ENCODE data around the gene PLCB1.
A peak's percentile ranks its signal among the peaks of the same experiment; 100 is the strongest.

The PLCB1 gene

DNA sequence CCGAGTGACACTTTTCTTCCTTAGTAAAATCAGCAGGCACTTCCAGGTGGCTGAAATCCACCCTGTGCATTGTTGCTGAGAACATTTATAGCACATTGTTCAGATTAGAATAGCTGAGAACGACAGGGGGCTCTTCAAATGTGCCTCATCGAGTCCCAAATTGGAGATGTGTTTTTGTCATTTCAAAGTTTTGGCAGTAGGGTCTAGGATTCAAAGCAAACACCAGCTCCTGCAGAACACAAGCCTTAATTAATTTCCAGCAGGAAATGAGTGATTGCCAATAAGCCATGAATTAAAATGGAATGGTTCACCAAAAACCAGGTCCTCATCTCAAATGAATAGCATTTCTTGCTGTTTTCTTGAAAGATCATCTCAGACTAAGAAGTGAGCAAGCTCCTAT is 171.6 kb downstream of the PLCB1 start:
- DNase-seq (ENCODE audit: low spot score), result no peak

DNA sequence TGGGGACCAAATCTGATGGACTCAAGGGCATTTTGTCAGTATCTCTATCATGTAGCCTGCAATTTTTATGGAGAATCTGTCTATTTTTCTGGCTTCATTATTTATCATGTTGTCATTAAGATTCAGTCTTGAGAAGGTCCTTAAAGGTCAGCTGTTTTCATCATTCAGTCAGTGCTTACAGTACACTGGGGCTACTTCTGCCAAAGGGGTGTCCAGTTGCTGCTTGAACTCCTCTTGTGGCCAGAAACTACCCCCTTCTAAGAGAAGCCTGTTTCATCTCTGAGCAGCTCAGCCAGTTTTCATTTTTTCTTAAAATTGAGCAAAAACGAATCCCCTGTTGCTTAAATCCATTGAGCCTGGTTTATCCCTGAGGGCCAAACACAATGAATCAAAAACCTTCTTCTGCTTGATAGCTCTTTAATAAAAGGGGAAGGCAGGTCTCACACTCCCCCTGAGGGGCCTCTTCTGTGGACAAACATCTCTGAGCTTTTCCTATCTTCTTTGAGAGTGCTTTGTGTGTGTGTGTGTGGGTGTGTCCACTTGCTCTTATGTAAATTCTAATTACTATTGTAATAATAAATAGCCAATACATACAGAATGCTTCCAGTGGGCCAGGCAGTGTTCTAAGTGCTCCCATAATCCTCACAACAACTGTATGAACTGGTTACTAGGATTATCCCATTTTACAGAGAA is 172.2 kb downstream of the PLCB1 start:
- DNase-seq (ENCODE audit: low spot score), result no peak

GRCh38 chr20:8305449-8305978 is 173.4 kb downstream of the PLCB1 start:
- peak; percentile 67 for DNase-seq (ENCODE audit: low spot score)

- no peak for DNase-seq (ENCODE audit: low spot score)
Observed at GRCh38 chr20:8306937-8307336, 174.9 kb downstream of the PLCB1 start.

DNA sequence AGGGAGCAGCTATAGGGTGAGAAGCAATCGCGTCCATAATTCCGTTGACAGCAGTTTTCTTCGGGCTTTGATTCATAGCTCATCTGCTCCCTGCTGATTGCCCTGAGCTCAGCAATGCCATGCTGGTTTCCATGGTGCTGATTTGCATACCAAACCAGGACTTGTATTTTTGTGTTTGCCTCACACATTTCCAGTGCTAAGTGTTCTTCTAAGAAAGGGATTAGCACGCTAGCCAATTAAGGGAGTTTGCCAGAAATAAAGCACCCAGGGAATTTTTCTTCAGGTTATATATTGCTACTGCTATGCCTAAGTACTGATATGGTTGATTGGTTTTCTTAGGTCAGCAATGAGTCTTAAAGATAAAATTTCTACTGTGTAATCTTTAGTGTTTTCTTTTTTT is 177.6 kb downstream of the PLCB1 start:
- no peak for DNase-seq (ENCODE audit: low spot score)

DNA sequence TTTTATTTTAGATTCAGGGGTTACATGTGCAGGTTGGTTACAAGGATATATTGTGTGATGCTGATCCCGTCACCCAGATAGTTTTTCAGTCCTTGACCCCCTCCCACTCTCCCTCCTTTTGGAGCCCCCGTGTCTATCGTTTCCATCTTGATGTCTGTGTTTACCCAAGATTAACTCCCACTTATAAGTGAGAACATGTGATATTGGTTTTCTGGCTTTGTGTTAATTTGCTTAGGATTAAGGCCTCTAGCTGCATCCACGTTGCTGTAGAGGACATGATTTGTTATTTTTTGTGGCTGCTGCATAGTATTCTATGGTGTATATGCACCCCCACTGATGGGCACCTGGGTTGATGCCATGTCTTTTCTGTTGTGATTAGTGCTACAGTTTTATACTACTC is 178.6 kb downstream of the PLCB1 start:
- no peak for DNase-seq (ENCODE audit: low spot score)

GRCh38 chr20:8313073-8313472 is 181.0 kb downstream of the PLCB1 start:
- no peak for DNase-seq (ENCODE audit: low spot score)

DNA sequence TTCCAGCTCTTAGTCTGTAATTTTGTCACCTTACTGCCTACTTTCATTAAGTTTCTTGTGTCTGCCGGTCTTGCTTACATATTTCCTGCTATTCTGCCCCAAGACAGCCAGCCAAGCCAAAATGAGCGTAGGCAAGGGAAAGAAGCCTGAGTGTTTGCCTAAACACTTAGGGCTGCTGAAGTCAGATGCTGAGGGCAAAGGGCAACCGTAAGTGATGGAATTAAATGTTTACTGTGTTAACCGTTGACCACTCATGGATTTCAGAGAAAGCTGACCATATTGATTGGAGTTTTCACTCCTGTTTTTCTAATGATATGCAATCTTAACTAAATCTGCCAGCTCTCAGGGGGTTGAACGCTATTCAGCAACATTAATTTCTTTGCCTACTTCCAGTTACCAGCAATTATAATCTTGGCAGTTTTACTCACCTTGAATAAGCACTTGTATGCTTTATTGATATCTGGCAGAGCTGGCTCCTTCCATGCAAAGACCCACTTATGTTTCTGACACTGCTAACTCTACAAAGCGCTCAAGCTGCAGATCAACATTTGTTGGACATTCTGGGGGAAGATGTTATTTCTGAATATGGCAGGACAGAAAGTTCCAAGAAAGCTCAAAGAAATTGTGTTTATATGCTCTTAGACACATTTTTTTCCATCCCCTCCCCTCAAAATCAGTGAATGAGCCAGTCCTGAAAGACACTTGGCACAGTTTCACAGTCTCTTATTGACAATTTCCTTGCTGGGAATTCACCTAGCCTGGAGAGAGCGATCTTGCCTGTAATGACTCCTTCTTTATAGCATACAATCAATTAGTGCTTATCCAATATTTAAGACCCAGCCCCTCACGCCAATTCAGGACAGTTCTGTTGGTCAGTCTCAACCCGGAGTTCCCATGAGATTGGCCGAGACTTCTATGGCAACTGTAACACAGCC is 183.8 kb downstream of the PLCB1 start:
- no peak for DNase-seq (ENCODE audit: low spot score)

GRCh38 chr20:8317448-8317847 is 185.4 kb downstream of the PLCB1 start:
- no peak for DNase-seq (ENCODE audit: low spot score)

DNA sequence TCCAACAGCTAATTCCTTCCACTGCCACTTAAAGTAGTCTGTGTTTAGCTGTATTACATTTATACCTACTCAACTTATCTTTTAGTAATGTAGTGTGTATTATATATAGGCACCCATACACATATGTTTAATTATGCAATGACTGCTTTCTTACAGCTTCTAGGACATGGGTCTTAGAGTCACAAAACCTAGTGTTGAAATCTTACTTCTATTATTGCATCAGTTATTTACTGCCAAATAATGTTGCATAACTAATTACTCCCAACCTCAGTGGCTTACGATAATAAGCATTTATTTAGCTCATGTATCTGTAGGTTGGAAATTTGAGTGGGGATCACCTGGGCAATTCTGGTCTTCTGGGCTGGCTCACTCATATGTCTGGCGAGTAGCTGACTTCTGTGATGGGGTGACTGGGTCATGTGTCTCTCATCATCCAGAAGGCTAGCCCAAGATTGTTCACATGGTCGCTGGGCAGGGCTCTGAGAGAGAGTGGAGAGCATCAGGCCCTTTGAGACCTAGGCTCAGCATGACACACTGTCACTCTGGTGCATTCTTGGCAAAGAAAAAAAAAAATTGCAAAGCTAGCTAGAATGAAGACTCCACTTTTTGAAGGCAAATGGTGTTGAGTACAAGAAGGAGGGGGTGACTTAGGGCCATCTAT is 187.0 kb downstream of the PLCB1 start:
- no peak for DNase-seq (ENCODE audit: low spot score)

DNA sequence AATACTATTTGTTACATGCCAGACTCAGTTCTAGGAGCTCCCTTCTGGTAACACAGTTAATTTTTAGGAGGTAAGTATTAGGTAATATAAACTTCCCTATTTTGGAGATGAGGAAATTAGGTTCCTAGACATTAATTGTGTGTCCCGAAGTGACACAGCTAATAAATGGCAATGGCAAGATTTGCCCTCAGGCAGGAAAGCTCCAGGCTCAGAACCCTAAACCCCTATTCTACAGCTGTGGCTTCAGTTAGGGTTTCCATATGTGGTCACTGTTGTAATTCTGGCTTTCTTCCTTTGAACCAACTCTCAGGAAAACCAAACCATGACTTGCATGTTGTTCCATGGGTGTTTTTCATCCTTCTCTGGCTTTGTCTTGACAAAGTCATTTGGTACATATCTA is 188.2 kb downstream of the PLCB1 start:
- DNase-seq (ENCODE audit: low spot score), result no peak

- no peak for DNase-seq (ENCODE audit: low spot score)
Observed at GRCh38 chr20:8321001-8321400, 188.9 kb downstream of the PLCB1 start.

GRCh38 chr20:8322662-8323217 is 190.7 kb downstream of the PLCB1 start:
- DNase-seq (ENCODE audit: low spot score), result no peak

DNA sequence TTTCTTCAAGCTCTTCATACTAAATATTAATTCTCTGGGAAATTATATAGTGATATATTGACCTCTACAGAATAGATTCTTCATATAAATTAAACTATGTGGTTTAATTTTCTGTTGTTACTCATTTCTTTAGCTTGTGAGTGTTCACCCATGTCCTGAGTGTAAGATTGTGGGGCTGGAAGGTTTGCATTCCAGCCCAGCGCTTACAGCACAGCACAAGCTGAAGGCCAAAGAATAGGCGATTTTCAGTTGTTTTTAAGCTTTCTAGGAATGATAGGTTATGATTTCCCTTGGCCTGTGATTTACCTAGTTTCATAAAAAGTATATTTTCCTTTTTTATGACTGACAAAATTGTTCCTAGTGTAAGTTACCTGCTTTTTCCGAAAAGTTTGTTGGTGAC is 194.1 kb downstream of the PLCB1 start:
- DNase-seq (ENCODE audit: low spot score), result no peak

GRCh38 chr20:8326899-8327298 is 194.8 kb downstream of the PLCB1 start:
- no peak for DNase-seq (ENCODE audit: low spot score)

- no peak for DNase-seq (ENCODE audit: low spot score)
Observed at GRCh38 chr20:8328189-8328588, 196.1 kb downstream of the PLCB1 start.

- no peak for DNase-seq (ENCODE audit: low spot score)
Observed at GRCh38 chr20:8330319-8330784, 198.3 kb downstream of the PLCB1 start.

DNA sequence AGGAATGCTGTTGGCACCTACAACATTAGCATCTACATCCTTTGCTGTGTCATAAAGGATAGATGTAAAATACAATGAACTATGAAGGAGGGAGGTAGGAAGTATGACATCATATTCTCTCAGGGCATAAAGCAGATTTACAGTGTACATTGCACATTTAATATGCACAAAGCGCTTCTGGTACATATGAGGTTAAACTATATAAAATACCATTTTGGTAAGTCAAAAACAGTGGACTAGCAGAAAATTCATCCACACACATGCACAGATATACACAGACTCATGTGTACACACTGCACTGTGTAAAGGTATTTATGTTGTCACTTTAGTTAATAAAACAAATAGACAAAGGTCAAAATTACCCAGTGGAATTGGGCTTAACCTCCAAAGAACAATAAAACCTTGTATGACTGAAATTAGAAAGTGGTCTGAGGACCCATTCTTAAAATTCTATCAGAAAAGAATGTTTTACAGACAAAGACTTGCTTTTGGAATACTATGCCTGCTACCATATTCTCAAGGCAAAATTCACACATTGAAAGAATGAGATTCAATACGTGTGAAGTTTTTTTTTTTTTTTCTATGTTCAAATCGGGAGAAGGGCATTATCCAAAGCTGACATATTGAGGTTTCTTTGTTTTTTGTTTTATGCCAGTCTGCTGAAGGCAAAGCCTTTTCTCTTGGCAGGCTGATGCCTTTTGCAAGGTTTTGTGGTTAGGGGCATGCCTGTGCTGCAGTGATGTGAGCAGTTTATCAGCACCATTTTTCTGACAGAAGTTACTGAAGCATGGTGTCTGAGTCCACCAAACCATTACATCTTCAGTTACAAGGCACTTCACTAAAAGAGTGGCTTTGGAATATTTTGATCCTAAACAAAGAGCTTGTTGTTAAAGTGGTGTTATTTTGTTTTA is 199.0 kb downstream of the PLCB1 start:
- no peak for DNase-seq (ENCODE audit: low spot score)

GRCh38 chr20:8331740-8332412 is 199.8 kb downstream of the PLCB1 start:
- DNase-seq (ENCODE audit: low spot score), result no peak

DNA sequence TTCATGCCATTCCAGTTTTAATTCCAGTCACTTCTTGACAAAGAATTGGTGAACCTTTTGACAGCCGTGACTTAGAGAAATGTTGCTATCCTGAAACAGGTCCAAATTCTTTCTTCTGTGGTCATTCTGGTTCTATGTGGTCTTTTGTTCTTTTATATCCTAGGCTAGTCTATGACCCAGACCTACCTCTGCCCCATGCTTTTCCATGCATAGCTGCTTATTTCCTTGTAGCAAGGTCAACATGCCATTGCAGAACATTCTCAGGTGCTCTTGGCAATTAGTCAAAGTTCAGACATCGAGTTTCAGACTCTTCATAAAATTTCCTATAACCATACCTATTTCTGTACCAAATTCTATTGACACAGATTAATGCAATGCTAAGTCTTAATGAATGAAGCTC is 202.6 kb downstream of the PLCB1 start:
- no peak for DNase-seq (ENCODE audit: low spot score)

- no peak for DNase-seq (ENCODE audit: low spot score)
Observed at GRCh38 chr20:8335059-8335458, 203.0 kb downstream of the PLCB1 start.

Measured in D341Med (cell line).